NCI-H1092 treated with DMSO at 0.1 percent for 48 hours (cell line): ENCODE measurements around the gene MCM3AP.
"Not testable (repeated sequence)": the region's sequence is repeated elsewhere in the genome, so short reads cannot be mapped to it uniquely, and the experiment has no call there.

Experiments used
- DNase-seq: peaks from one replicate; lab custom pipeline; 2025; lab: John Stamatoyannopoulos, UW

Gene MCM3AP

GRCh38 chr21:46243960-46244361, 41.5 kb downstream of the MCM3AP start:
- no peak for DNase-seq

- DNase-seq, result no peak
These were observed 42.1 kb downstream of the MCM3AP start for GRCh38 chr21:46243325-46243724.

GRCh38 chr21:46241577-46241976, 43.8 kb downstream of the MCM3AP start:
- DNase-seq, result not testable (repeated sequence)

GRCh38 chr21:46239817-46240325, 45.5 kb downstream of the MCM3AP start:
- no peak for DNase-seq

- no peak for DNase-seq
These were observed 47.9 kb downstream of the MCM3AP start for GRCh38 chr21:46237474-46237873.

GRCh38 chr21:46234436-46234950, 50.9 kb downstream of the MCM3AP start:
- no peak for DNase-seq

GRCh38 chr21:46229923-46230260, 55.5 kb downstream of the MCM3AP start:
- no peak for DNase-seq

GRCh38 chr21:46229133-46229922, 56.1 kb downstream of the MCM3AP start:
- peak; percentile 74 for DNase-seq

- DNase-seq, result peak; percentile 97
These were observed 56.9 kb downstream of the MCM3AP start, which contains the start of gene LSS for GRCh38 chr21:46228345-46229051. Gene LSS (minus strand): TSS chr21:46228774. CDS start chr21:46228745, 29 bp downstream.

GRCh38 chr21:46227811-46228344, 57.5 kb downstream of the MCM3AP start:
- no peak for DNase-seq

- DNase-seq, result no peak
These were observed 58.4 kb downstream of the MCM3AP start for GRCh38 chr21:46226920-46227599.

GRCh38 chr21:46226146-46226545, 59.3 kb downstream of the MCM3AP start:
- DNase-seq, result no peak

- not testable (repeated sequence) for DNase-seq
These were observed 61.8 kb downstream of the MCM3AP start for GRCh38 chr21:46223661-46224060.

- no peak for DNase-seq
These were observed 62.2 kb downstream of the MCM3AP start for GRCh38 chr21:46223217-46223616.

GRCh38 chr21:46222436-46223116, 62.8 kb downstream of the MCM3AP start:
- DNase-seq, result no peak

GRCh38 chr21:46221664-46222435, 63.6 kb downstream of the MCM3AP start:
- DNase-seq, result no peak

- no peak for DNase-seq
These were observed 64.6 kb downstream of the MCM3AP start for GRCh38 chr21:46220847-46221246.

- DNase-seq, result no peak
These were observed 65.1 kb downstream of the MCM3AP start for GRCh38 chr21:46220275-46220810.

GRCh38 chr21:46219591-46220239, 65.7 kb downstream of the MCM3AP start:
- DNase-seq, result peak; percentile 29
